K562 (cell line): Measurements from ENCODE around the gene PTBP2.

Source experiments
- FOXJ3 ChIP-seq: sonication (generic); formaldehyde crosslinking; IDR thresholded peaks from 2 replicates; pipeline ENCODE4 v1.4.0; 2020; ENCODE audit warnings: mild to moderate bottlenecking, missing genetic modification reagents
- GTF2F1 ChIP-seq: IDR thresholded peaks from 2 replicates; pipeline ENCODE4 v1.6.1; 2011; ENCODE audit warnings: low read depth, low read length, improper control_type of control experiment
- MCM5 ChIP-seq: fragments of 450-650 bp; IDR thresholded peaks from 2 replicates; pipeline ENCODE4 v1.6.1; 2016; ENCODE audit warnings: low read depth
- PCBP1 ChIP-seq: fragments of 200-400 bp; formaldehyde crosslinking; IDR thresholded peaks from 2 replicates; pipeline ENCODE4 v1.6.1; 2018; ENCODE audit warnings: mild to moderate bottlenecking, low read depth, low read length; ENCODE audit not compliant: poor library complexity, severe bottlenecking
- TF ChIP-seq, protein P1 (sequence below): fragments of 150-350 bp; conservative IDR thresholded peaks from 2 replicates; pipeline ENCODE4 v1.6.1; 2014; ENCODE audit warnings: low read length

DNA sequence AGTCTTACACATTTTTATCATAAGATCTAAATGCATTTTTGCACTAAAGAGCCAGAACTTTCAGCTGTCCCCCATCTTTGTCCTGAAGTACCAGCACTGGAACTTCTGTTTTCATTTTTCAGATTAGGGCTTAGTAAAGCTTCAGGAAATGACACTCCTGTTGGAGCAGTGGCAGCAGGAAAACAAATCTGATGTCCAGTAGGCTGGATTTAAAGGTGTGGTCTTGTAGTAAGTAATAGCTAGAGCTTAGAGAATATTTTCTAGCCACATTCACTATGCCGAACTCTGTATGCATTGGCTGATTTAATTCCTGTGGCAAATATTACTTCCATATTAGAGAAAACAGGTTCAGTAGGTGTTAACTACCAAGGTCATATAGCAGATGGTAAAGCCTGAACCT lies 103.6 kb downstream of the PTBP2 start:
- no peak for TF ChIP-seq MCM5
- no peak for TF ChIP-seq GTF2F1
- TF ChIP-seq, protein P1, sequence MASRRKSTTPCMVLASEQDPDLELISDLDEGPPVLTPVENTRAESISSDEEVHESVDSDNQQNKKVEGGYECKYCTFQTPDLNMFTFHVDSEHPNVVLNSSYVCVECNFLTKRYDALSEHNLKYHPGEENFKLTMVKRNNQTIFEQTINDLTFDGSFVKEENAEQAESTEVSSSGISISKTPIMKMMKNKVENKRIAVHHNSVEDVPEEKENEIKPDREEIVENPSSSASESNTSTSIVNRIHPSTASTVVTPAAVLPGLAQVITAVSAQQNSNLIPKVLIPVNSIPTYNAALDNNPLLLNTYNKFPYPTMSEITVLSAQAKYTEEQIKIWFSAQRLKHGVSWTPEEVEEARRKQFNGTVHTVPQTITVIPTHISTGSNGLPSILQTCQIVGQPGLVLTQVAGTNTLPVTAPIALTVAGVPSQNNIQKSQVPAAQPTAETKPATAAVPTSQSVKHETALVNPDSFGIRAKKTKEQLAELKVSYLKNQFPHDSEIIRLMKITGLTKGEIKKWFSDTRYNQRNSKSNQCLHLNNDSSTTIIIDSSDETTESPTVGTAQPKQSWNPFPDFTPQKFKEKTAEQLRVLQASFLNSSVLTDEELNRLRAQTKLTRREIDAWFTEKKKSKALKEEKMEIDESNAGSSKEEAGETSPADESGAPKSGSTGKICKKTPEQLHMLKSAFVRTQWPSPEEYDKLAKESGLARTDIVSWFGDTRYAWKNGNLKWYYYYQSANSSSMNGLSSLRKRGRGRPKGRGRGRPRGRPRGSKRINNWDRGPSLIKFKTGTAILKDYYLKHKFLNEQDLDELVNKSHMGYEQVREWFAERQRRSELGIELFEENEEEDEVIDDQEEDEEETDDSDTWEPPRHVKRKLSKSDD, result no peak
- no peak for TF ChIP-seq PCBP1
- no peak for TF ChIP-seq FOXJ3 (CRISPR knock-in tag)
